ENCODE results near the gene NRP2. TPM values are rescaled to one million over a fixed set of nuclear protein-coding genes. Genes with fewer than 3 reads are reported as not detected.
A peak's percentile ranks its signal among the peaks of the same experiment; 100 is the strongest.

NRP2 gene
- total RNA-seq, 4 donors from 2014 or later, result 128 to 196 (median 176) TPM

DNA sequence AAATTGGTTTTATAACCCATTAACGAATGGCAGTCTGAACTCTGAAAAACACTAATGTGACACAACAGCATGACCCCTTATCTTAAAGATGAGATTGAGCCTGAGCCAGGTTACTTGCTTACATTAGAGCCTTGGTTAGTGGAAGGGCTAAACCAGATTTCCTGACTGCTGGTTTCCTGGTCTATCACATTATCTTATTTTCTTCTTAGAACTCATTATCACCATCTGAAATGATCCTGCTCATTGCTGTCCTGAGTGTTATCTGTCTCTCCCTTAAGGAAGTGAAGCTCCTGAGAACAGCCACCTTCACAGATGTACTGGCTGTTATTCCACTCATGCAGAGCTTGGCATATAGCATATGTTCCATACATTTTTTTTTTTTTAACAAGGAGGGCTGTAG is 9.0 kb upstream of the NRP2 start:
- H3K4me1 ChIP-seq, result peaks cover 0 to 7% (median 0%) of the 10 kb centered on the region in 4 donors
- 83 to 85% methylated on average over 1 of the region's 1 CpG for WGBS, 2 donors
- DNase-seq (ENCODE audit: low spot score in 2 of 2), result no peak
- no peak overlapping the region for H3K4me3 ChIP-seq
- H3K27me3 ChIP-seq, result no peaks in the 10 kb centered on the region
- no peaks in the 10 kb centered on the region for H3K9me3 ChIP-seq
- no peak overlapping the region for H3K27ac ChIP-seq
- TF ChIP-seq CTCF (IDR thresholded peaks at IDR 0.05) (no peak), EP300 (IDR thresholded peaks at IDR 0.05) (no peak), POLR2A (IDR thresholded peaks at IDR 0.05) (no peak)
- no peaks in the 10 kb centered on the region for H3K36me3 ChIP-seq

DNA sequence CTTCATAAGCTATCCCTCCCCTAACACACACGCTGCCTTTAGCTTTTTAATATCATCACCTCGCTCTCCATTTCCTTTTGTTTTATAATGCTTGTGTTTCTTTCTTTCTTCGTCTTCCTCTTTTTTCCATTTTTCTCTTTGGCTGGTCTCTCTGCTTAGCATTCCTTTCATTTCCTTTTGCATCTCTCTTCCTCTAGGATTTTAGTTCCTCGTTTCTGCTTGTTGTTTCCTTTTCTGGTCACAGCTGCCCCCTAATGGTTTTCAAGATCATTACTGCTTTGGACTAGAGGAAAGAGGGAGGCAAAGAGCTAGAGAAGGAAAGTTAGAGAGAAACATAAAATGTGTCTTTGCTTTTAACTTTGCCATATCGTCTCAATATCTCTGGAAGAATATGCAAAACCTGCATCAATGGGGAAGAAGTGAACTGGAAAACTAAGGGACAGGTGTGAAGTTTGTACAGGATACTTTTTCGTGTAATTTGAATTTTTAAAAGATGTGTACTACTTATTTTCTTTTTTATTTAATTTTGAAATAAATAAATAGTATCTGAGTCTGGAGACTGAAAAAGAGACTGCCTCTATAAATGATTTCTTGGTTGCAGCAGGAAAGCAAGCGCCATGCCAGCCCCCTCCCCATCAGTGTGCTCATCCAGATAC is 6.3 kb upstream of the NRP2 start:
- H3K4me1 ChIP-seq, result peaks cover 0 to 20% (median 0%) of the 10 kb centered on the region in 4 donors
- no peak overlapping the region for H3K4me3 ChIP-seq
- peak; percentile 64 to 90 (median 83) for TF ChIP-seq CTCF (IDR thresholded peaks at IDR 0.05)
- no peak for TF ChIP-seq POLR2A (IDR thresholded peaks at IDR 0.05)
- TF ChIP-seq EP300 (IDR thresholded peaks at IDR 0.05), result no peak
- no peaks in the 10 kb centered on the region for H3K36me3 ChIP-seq
- H3K9me3 ChIP-seq, result no peaks in the 10 kb centered on the region
- DNase-seq (ENCODE audit: low spot score in 2 of 2), result peak in 1 of 2 donors; percentile 81
- 29 to 31% methylated on average over 7 of the region's 7 CpGs for WGBS, 2 donors
- H3K27me3 ChIP-seq, result no peaks in the 10 kb centered on the region
- H3K27ac ChIP-seq, result no peak overlapping the region

- H3K4me3 ChIP-seq, result no peak overlapping the region
- DNase-seq (ENCODE audit: low spot score in 2 of 2), result no peak
- H3K27ac ChIP-seq, result no peak overlapping the region
- H3K9me3 ChIP-seq, result no peaks in the 10 kb centered on the region
- no peak for TF ChIP-seq CTCF (IDR thresholded peaks at IDR 0.05)
- TF ChIP-seq POLR2A (IDR thresholded peaks at IDR 0.05), result no peak
- no peak for TF ChIP-seq EP300 (IDR thresholded peaks at IDR 0.05)
- WGBS, 2 donors, result 86 to 93% methylated on average over 9 of the region's 9 CpGs
- H3K36me3 ChIP-seq, result no peaks in the 10 kb centered on the region
- H3K4me1 ChIP-seq, result peaks cover 0 to 30% (median 3%) of the 10 kb centered on the region in 4 donors
- H3K27me3 ChIP-seq, result no peaks in the 10 kb centered on the region
Measured at GRCh38 chr2:205678541-205679142, 3.7 kb upstream of the NRP2 start.

GRCh38 chr2:205679410-205680009 is 2.8 kb upstream of the NRP2 start:
- H3K4me1 ChIP-seq, result peaks cover 0 to 33% (median 3%) of the 10 kb centered on the region in 4 donors
- no peak overlapping the region for H3K4me3 ChIP-seq
- H3K9me3 ChIP-seq, result no peaks in the 10 kb centered on the region
- H3K36me3 ChIP-seq, result no peaks in the 10 kb centered on the region
- TF ChIP-seq EP300 (IDR thresholded peaks at IDR 0.05) (no peak), CTCF (IDR thresholded peaks at IDR 0.05) (no peak), POLR2A (IDR thresholded peaks at IDR 0.05) (no peak)
- no peak for DNase-seq (ENCODE audit: low spot score in 2 of 2)
- H3K27me3 ChIP-seq, result no peaks in the 10 kb centered on the region
- H3K27ac ChIP-seq, result no peak overlapping the region
- WGBS, 2 donors, result 75 to 83% methylated on average over 5 of the region's 5 CpGs

DNA sequence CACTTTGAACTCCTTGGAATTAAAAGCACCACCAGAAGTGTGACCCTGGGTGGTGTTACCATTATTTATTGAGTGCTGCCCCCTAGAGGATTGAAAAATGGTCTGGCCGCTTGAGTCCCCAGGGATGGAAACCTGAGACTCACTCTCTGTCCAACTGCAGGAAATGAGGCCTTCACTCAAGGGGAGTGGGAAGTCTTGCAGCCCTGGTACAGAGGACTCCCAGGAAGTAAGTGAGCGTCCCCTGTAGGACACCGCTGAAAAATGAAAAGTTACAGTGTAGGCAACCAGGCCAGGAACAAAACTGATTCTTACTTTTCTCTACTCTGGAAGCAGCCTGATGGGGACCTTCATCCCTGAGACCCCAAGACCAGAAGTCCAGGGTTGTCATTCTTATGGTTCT is 2.2 kb upstream of the NRP2 start:
- TF ChIP-seq EP300 (IDR thresholded peaks at IDR 0.05) (no peak), CTCF (IDR thresholded peaks at IDR 0.05) (peak; percentile 53 to 68 (median 65))
- Histone ChIP-seq H3K4me1 (peaks cover 0 to 38% (median 3%) of the 10 kb centered on the region in 4 donors), H3K27me3 (no peaks in the 10 kb centered on the region), H3K27ac (peak overlapping the region in 1 of 4 donors; percentile 17), H3K4me3 (no peak overlapping the region), H3K9me3 (no peaks in the 10 kb centered on the region), H3K36me3 (no peaks in the 10 kb centered on the region)
- WGBS, 2 donors, result 41 to 45% methylated on average over 3 of the region's 3 CpGs
- DNase-seq (ENCODE audit: low spot score in 2 of 2), result peak in 1 of 2 donors; percentile 79
